Medulla oblongata (tissue), 1 donor: ENCODE results near the gene HINFP.
"Not testable (repeated sequence)": the region's sequence is repeated elsewhere in the genome, so short reads cannot be mapped to it uniquely, and the experiment has no call there.

Experiments
- DNase-seq: peaks from one replicate; pipeline ENCODE4 v3.0.0-alpha.2; 2015; ENCODE audit errors: extremely low spot score

The HINFP gene

GRCh38 chr11:119100246-119100970, 21.0 kb upstream of the HINFP start:
- DNase-seq: no peak

GRCh38 chr11:119100994-119101758, 20.2 kb upstream of the HINFP start:
- DNase-seq: no peak

- DNase-seq: peak; percentile 97
These were observed 19.5 kb upstream of the HINFP start, which contains the start of gene DPAGT1 for GRCh38 chr11:119101759-119102423. Gene DPAGT1, minus strand, starts transcription at chr11:119101853. Its CDS starts 198 bp downstream, at chr11:119101655.

GRCh38 chr11:119103161-119103664, 18.2 kb upstream of the HINFP start:
- DNase-seq: not testable (repeated sequence)

- DNase-seq: no peak
These were observed 17.6 kb upstream of the HINFP start for GRCh38 chr11:119103793-119104192.

GRCh38 chr11:119106564-119107537, 14.5 kb upstream of the HINFP start, which contains the start of gene C2CD2L:
Gene C2CD2L, plus strand, starts transcription at chr11:119107344. Its CDS starts 398 bp downstream, at chr11:119107742.
- DNase-seq: peak; percentile 91

- no peak for DNase-seq
These were observed 13.7 kb upstream of the HINFP start for GRCh38 chr11:119107538-119108145.

- peak; percentile 51 for DNase-seq
These were observed 13.1 kb upstream of the HINFP start for GRCh38 chr11:119108146-119108856.

GRCh38 chr11:119108857-119109221, 12.5 kb upstream of the HINFP start:
- no peak for DNase-seq

GRCh38 chr11:119109843-119110242, 11.5 kb upstream of the HINFP start:
- no peak for DNase-seq

GRCh38 chr11:119110439-119110838, 10.9 kb upstream of the HINFP start:
- no peak for DNase-seq

- no peak for DNase-seq
These were observed 9.9 kb upstream of the HINFP start for GRCh38 chr11:119111361-119111925.

- no peak for DNase-seq
These were observed 8.9 kb upstream of the HINFP start for GRCh38 chr11:119112314-119113020.

- DNase-seq: no peak
These were observed 7.7 kb upstream of the HINFP start for GRCh38 chr11:119113716-119114115.

- DNase-seq: no peak
These were observed 7.0 kb upstream of the HINFP start for GRCh38 chr11:119114351-119114750.

- DNase-seq: peak; percentile 69
These were observed 5.7 kb upstream of the HINFP start for GRCh38 chr11:119115484-119116234.

GRCh38 chr11:119116235-119116594, 5.2 kb upstream of the HINFP start:
- DNase-seq: no peak

GRCh38 chr11:119116601-119117000, 4.8 kb upstream of the HINFP start:
- no peak for DNase-seq
